Measurements from ENCODE around the gene ANKRD29. TPM values are rescaled to one million over a fixed set of nuclear protein-coding genes. Genes with fewer than 3 reads are reported as not detected.

ANKRD29 gene
- total and polyA plus RNA-seq, 5 donors from 2014 or later: 0.45 TPM; not detected in 4

GRCh38 chr18:23682472-23682871 is 19.8 kb upstream of the ANKRD29 start:
- Histone ChIP-seq H3K4me1 (ENCODE audit: control insufficient read depth, insufficient read depth, low read length, poor library complexity, severe bottlenecking) (no peaks in the 10 kb centered on the region), H3K27ac (ENCODE audit: insufficient read depth, low read length, poor library complexity, severe bottlenecking) (no peak overlapping the region), H3K36me3 (ENCODE audit: control insufficient read depth, insufficient read depth, low read length) (no peaks in the 10 kb centered on the region), H3K9me3 (ENCODE audit: control insufficient read depth in 2 of 2, low read length in 2 of 2) (no peaks in the 10 kb centered on the region), H3K27me3 (ENCODE audit: control insufficient read depth, insufficient read depth, low read length) (peaks cover 28% of the 10 kb centered on the region), H3K4me3 (ENCODE audit: low read depth, low read length) (no peak overlapping the region)
- peaks cover 0 to 3% (median 0%) of the 10 kb centered on the region in 7 donors for H3K9me3 Mint-ChIP-seq
- no peak overlapping the region for H3K4me3 Mint-ChIP-seq
- H3K4me1 Mint-ChIP-seq: no peaks in the 10 kb centered on the region
- ATAC-seq (ENCODE audit: low read depth in 2 of 2) (no peak), DNase-seq (no peak)
- no peak overlapping the region for H3K27ac Mint-ChIP-seq
- no peaks in the 10 kb centered on the region for H3K36me3 Mint-ChIP-seq
- H3K27me3 Mint-ChIP-seq: peaks cover 71% of the 10 kb centered on the region

- no peaks in the 10 kb centered on the region for H3K36me3 Mint-ChIP-seq
- Histone ChIP-seq H3K36me3 (ENCODE audit: control insufficient read depth, insufficient read depth, low read length) (no peaks in the 10 kb centered on the region), H3K4me3 (ENCODE audit: low read depth, low read length) (no peak overlapping the region), H3K27me3 (ENCODE audit: control insufficient read depth, insufficient read depth, low read length) (peaks cover 27% of the 10 kb centered on the region), H3K27ac (ENCODE audit: insufficient read depth, low read length, poor library complexity, severe bottlenecking) (no peak overlapping the region), H3K4me1 (ENCODE audit: control insufficient read depth, insufficient read depth, low read length, poor library complexity, severe bottlenecking) (no peaks in the 10 kb centered on the region), H3K9me3 (ENCODE audit: control insufficient read depth in 2 of 2, low read length in 2 of 2) (no peaks in the 10 kb centered on the region)
- DNase-seq (no peak), ATAC-seq (ENCODE audit: low read depth in 2 of 2) (no peak)
- H3K4me1 Mint-ChIP-seq: no peaks in the 10 kb centered on the region
- peaks cover 67% of the 10 kb centered on the region for H3K27me3 Mint-ChIP-seq
- no peak overlapping the region for H3K4me3 Mint-ChIP-seq
- no peak overlapping the region for H3K27ac Mint-ChIP-seq
- H3K9me3 Mint-ChIP-seq: peaks cover 0 to 3% (median 0%) of the 10 kb centered on the region in 7 donors
Observed at GRCh38 chr18:23682045-23682444, 19.3 kb upstream of the ANKRD29 start.

- H3K27me3 Mint-ChIP-seq: peaks cover 51% of the 10 kb centered on the region
- Histone ChIP-seq H3K4me3 (ENCODE audit: low read depth, low read length) (no peak overlapping the region), H3K36me3 (ENCODE audit: control insufficient read depth, insufficient read depth, low read length) (no peaks in the 10 kb centered on the region)
Observed at GRCh38 chr18:23675896-23676295, 13.2 kb upstream of the ANKRD29 start.

GRCh38 chr18:23675236-23675635 is 12.5 kb upstream of the ANKRD29 start:
- no peaks in the 10 kb centered on the region for H3K4me1 ChIP-seq (ENCODE audit: control insufficient read depth, insufficient read depth, low read length, poor library complexity, severe bottlenecking)
- no peak overlapping the region for H3K27ac ChIP-seq (ENCODE audit: insufficient read depth, low read length, poor library complexity, severe bottlenecking)
- Mint-ChIP-seq H3K27ac (no peak overlapping the region), H3K36me3 (no peaks in the 10 kb centered on the region), H3K4me1 (peaks cover 0 to 3% (median 0%) of the 10 kb centered on the region in 4 donors), H3K4me3 (no peak overlapping the region), H3K27me3 (peaks cover 45% of the 10 kb centered on the region), H3K9me3 (peaks cover 0 to 4% (median 0%) of the 10 kb centered on the region in 7 donors)
- H3K9me3 ChIP-seq (ENCODE audit: control insufficient read depth in 2 of 2, low read length in 2 of 2): no peaks in the 10 kb centered on the region
- peaks cover 10% of the 10 kb centered on the region for H3K27me3 ChIP-seq (ENCODE audit: control insufficient read depth, insufficient read depth, low read length)
- ATAC-seq (ENCODE audit: low read depth in 2 of 2) (no peak), DNase-seq (no peak)
- no peak overlapping the region for H3K4me3 ChIP-seq (ENCODE audit: low read depth, low read length)
- no peaks in the 10 kb centered on the region for H3K36me3 ChIP-seq (ENCODE audit: control insufficient read depth, insufficient read depth, low read length)

More at GRCh38 chr18:23675896-23676295, 13.2 kb upstream of the ANKRD29 start:
- peaks cover 0 to 4% (median 0%) of the 10 kb centered on the region in 7 donors for H3K9me3 Mint-ChIP-seq
- no peak overlapping the region for H3K27ac Mint-ChIP-seq
- no peak for DNase-seq
- no peak for ATAC-seq (ENCODE audit: low read depth in 2 of 2)
- Histone ChIP-seq H3K4me1 (ENCODE audit: control insufficient read depth, insufficient read depth, low read length, poor library complexity, severe bottlenecking) (no peaks in the 10 kb centered on the region), H3K27me3 (ENCODE audit: control insufficient read depth, insufficient read depth, low read length) (peaks cover 11% of the 10 kb centered on the region), H3K9me3 (ENCODE audit: control insufficient read depth in 2 of 2, low read length in 2 of 2) (no peaks in the 10 kb centered on the region), H3K27ac (ENCODE audit: insufficient read depth, low read length, poor library complexity, severe bottlenecking) (no peak overlapping the region)
- no peaks in the 10 kb centered on the region for H3K36me3 Mint-ChIP-seq
- no peak overlapping the region for H3K4me3 Mint-ChIP-seq
- H3K4me1 Mint-ChIP-seq: peaks cover 0 to 3% (median 0%) of the 10 kb centered on the region in 4 donors

GRCh38 chr18:23673725-23674124 is 11.0 kb upstream of the ANKRD29 start:
- Histone ChIP-seq H3K4me3 (ENCODE audit: low read depth, low read length) (no peak overlapping the region), H3K36me3 (ENCODE audit: control insufficient read depth, insufficient read depth, low read length) (no peaks in the 10 kb centered on the region), H3K4me1 (ENCODE audit: control insufficient read depth, insufficient read depth, low read length, poor library complexity, severe bottlenecking) (no peaks in the 10 kb centered on the region), H3K27me3 (ENCODE audit: control insufficient read depth, insufficient read depth, low read length) (peaks cover 10% of the 10 kb centered on the region), H3K9me3 (ENCODE audit: control insufficient read depth in 2 of 2, low read length in 2 of 2) (no peaks in the 10 kb centered on the region), H3K27ac (ENCODE audit: insufficient read depth, low read length, poor library complexity, severe bottlenecking) (no peak overlapping the region)
- peaks cover 0 to 3% (median 0%) of the 10 kb centered on the region in 4 donors for H3K4me1 Mint-ChIP-seq
- H3K36me3 Mint-ChIP-seq: no peaks in the 10 kb centered on the region
- no peak overlapping the region for H3K27ac Mint-ChIP-seq
- H3K27me3 Mint-ChIP-seq: peaks cover 41% of the 10 kb centered on the region
- DNase-seq: no peak
- H3K9me3 Mint-ChIP-seq: peaks cover 0 to 1% (median 0%) of the 10 kb centered on the region in 7 donors
- H3K4me3 Mint-ChIP-seq: no peak overlapping the region
- ATAC-seq (ENCODE audit: low read depth in 2 of 2): no peak

- H3K4me3 ChIP-seq (ENCODE audit: low read depth, low read length): no peak overlapping the region
- no peaks in the 10 kb centered on the region for H3K4me1 ChIP-seq (ENCODE audit: control insufficient read depth, insufficient read depth, low read length, poor library complexity, severe bottlenecking)
- Mint-ChIP-seq H3K4me3 (no peak overlapping the region), H3K4me1 (peaks cover 0 to 3% (median 0%) of the 10 kb centered on the region in 4 donors), H3K27ac (no peak overlapping the region), H3K9me3 (peaks cover 0 to 1% (median 0%) of the 10 kb centered on the region in 7 donors), H3K27me3 (peaks cover 38% of the 10 kb centered on the region), H3K36me3 (no peaks in the 10 kb centered on the region)
- DNase-seq (no peak), ATAC-seq (ENCODE audit: low read depth in 2 of 2) (no peak)
- no peaks in the 10 kb centered on the region for H3K9me3 ChIP-seq (ENCODE audit: control insufficient read depth in 2 of 2, low read length in 2 of 2)
- H3K27ac ChIP-seq (ENCODE audit: insufficient read depth, low read length, poor library complexity, severe bottlenecking): no peak overlapping the region
- no peaks in the 10 kb centered on the region for H3K36me3 ChIP-seq (ENCODE audit: control insufficient read depth, insufficient read depth, low read length)
- H3K27me3 ChIP-seq (ENCODE audit: control insufficient read depth, insufficient read depth, low read length): peaks cover 12% of the 10 kb centered on the region
Observed at GRCh38 chr18:23671564-23671963, 8.9 kb upstream of the ANKRD29 start.

GRCh38 chr18:23669804-23670405 is 7.2 kb upstream of the ANKRD29 start:
- Histone ChIP-seq H3K4me3 (ENCODE audit: low read depth, low read length) (no peak overlapping the region), H3K9me3 (ENCODE audit: control insufficient read depth in 2 of 2, low read length in 2 of 2) (no peaks in the 10 kb centered on the region), H3K27me3 (ENCODE audit: control insufficient read depth, insufficient read depth, low read length) (peaks cover 11% of the 10 kb centered on the region), H3K27ac (ENCODE audit: insufficient read depth, low read length, poor library complexity, severe bottlenecking) (no peak overlapping the region), H3K36me3 (ENCODE audit: control insufficient read depth, insufficient read depth, low read length) (no peaks in the 10 kb centered on the region), H3K4me1 (ENCODE audit: control insufficient read depth, insufficient read depth, low read length, poor library complexity, severe bottlenecking) (no peaks in the 10 kb centered on the region)
- no peaks in the 10 kb centered on the region for H3K9me3 Mint-ChIP-seq
- H3K27me3 Mint-ChIP-seq: peaks cover 43% of the 10 kb centered on the region
- H3K4me1 Mint-ChIP-seq: peaks cover 0 to 6% (median 2%) of the 10 kb centered on the region in 4 donors
- no peaks in the 10 kb centered on the region for H3K36me3 Mint-ChIP-seq
- ATAC-seq (ENCODE audit: low read depth in 2 of 2): no peak
- no peak overlapping the region for H3K4me3 Mint-ChIP-seq
- H3K27ac Mint-ChIP-seq: no peak overlapping the region
- DNase-seq: no peak

- Mint-ChIP-seq H3K4me3 (no peak overlapping the region), H3K36me3 (no peaks in the 10 kb centered on the region), H3K27me3 (peaks cover 48% of the 10 kb centered on the region), H3K27ac (no peak overlapping the region), H3K9me3 (no peaks in the 10 kb centered on the region), H3K4me1 (peaks cover 0 to 6% (median 2%) of the 10 kb centered on the region in 4 donors)
- H3K4me3 ChIP-seq (ENCODE audit: low read depth, low read length): no peak overlapping the region
- ATAC-seq (ENCODE audit: low read depth in 2 of 2) (no peak), DNase-seq (no peak)
- no peaks in the 10 kb centered on the region for H3K4me1 ChIP-seq (ENCODE audit: control insufficient read depth, insufficient read depth, low read length, poor library complexity, severe bottlenecking)
- no peaks in the 10 kb centered on the region for H3K36me3 ChIP-seq (ENCODE audit: control insufficient read depth, insufficient read depth, low read length)
- H3K27ac ChIP-seq (ENCODE audit: insufficient read depth, low read length, poor library complexity, severe bottlenecking): no peak overlapping the region
- no peaks in the 10 kb centered on the region for H3K9me3 ChIP-seq (ENCODE audit: control insufficient read depth in 2 of 2, low read length in 2 of 2)
- H3K27me3 ChIP-seq (ENCODE audit: control insufficient read depth, insufficient read depth, low read length): peaks cover 14% of the 10 kb centered on the region
Observed at GRCh38 chr18:23669202-23669766, 6.6 kb upstream of the ANKRD29 start.

Measured in CD4-positive, CD25-positive, alpha-beta regulatory T cell (primary cell).